Keratinocyte (primary cell): ENCODE data around the gene ZSWIM9.

Experiments
- EZH2 ChIP-seq: IDR thresholded peaks from one replicate; pipeline ENCODE4 v1.6.1; 2012; ENCODE audit warnings: inconsistent platforms, mild to moderate bottlenecking, low read length, moderate library complexity
- TF ChIP-seq, protein P1 (sequence below), 3 experiments: IDR thresholded peaks in 1 of 3; conservative IDR thresholded peaks in 1 of 3; optimal IDR thresholded peaks in 1 of 3; 2 replicates in 2 of 3; 3 replicates in 1 of 3; pipeline versions ENCODE3 to v1.5.1; 2011; ENCODE audit warnings: low read length in 3 of 3, mild to moderate bottlenecking in 3 of 3, moderate library complexity in 2 of 3, control low read depth in 1 of 3, inconsistent platforms in 1 of 3; ENCODE audit not compliant: insufficient read depth in 2 of 3; ENCODE audit errors: extremely low read depth in 1 of 3

DNA sequence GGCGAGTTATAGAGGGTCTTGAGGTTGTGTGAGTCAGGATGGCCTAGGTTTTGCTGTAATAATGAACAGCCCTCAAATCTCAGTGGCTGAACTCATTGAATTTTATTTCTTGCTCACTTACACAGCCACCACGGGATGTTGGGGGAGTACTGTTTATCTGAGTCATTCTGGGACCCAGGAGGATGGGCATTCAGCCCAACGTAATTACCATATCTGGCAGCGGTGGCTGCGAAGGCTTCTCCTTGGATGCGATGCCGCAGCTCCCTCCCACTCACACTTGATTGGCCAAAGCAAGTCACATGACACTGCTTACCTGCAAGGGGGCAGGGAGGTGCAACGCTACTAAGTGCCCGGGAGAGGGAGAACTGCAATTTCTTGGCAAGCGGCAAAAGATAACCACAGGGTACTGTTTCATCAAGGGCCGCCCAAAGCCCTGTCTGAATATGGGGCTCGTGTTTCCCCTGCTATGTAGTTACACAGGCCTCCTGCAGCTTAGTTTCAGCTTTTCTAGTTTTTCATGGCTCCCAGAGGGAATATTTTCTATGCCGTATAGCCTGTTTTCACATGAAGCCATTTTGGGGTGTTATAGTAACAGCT lies 19.9 kb downstream of the ZSWIM9 start:
- TF ChIP-seq, protein P1, sequence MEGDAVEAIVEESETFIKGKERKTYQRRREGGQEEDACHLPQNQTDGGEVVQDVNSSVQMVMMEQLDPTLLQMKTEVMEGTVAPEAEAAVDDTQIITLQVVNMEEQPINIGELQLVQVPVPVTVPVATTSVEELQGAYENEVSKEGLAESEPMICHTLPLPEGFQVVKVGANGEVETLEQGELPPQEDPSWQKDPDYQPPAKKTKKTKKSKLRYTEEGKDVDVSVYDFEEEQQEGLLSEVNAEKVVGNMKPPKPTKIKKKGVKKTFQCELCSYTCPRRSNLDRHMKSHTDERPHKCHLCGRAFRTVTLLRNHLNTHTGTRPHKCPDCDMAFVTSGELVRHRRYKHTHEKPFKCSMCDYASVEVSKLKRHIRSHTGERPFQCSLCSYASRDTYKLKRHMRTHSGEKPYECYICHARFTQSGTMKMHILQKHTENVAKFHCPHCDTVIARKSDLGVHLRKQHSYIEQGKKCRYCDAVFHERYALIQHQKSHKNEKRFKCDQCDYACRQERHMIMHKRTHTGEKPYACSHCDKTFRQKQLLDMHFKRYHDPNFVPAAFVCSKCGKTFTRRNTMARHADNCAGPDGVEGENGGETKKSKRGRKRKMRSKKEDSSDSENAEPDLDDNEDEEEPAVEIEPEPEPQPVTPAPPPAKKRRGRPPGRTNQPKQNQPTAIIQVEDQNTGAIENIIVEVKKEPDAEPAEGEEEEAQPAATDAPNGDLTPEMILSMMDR (optimal IDR thresholded peaks at IDR 0.05 in 1 of 3, IDR thresholded peaks at IDR 0.05 in 1 of 3, conservative IDR thresholded peaks at IDR 0.05 in 1 of 3; ENCODE audit: extremely low read depth in 1 of 3, insufficient read depth in 2 of 3, low read length in 3 of 3) = peak; percentile 56 to 73 (median 66)
- no peak for TF ChIP-seq EZH2
